Measurements from ENCODE around the gene UMODL1. TPM values are rescaled to one million over a fixed set of nuclear protein-coding genes. Genes with fewer than 3 reads are reported as not detected.

The UMODL1 gene
- total and polyA plus RNA-seq, 12 donors: 0.10 to 0.79 (median 0.17) TPM; not detected in 9

DNA sequence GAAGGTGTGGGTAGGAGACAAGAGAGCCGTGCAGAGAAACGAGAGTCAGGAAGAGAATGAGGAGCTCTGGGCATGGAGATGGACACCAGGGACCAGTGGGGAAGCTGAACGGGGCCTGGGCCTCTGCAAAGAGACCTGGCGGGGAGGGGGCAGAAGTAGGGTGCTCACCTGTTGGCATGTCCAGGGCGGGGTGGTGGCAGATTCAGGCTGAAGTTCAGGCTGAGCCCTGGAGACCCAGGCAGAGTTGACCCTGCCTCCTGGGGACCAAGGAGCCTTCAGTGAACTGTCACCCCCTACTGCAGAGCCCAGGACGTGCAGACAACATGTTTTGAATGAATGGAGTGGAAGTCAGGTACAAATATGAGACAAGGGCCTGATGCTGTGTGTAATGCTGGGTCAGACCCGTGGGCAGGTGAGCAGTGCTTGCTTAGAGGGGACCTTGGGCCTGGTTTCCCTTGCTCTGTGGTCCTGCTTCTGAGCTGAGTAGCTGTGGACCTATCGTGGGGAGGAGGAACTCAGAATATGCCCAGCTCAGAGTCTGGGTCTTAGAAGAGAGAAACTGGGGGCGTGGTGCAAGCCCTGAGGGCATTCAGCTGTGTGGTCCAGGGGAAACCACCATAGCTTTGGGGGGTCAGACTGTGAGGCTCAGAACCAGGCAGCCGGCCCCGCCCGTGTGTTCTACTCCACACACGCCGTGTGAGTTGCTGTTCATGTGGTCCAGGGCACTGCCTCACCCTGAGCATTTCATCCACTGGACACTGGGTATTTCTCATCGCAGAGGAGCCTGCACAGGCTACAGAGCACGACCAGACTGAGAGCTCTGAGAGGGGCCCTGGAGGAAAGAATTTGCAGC, 21.3 kb upstream of the UMODL1 start:
- H3K36me3 ChIP-seq (replicated peaks in 1 of 2): no peaks in the 10 kb centered on the region
- 90 to 94% (median 94%) methylated on average over 16 of the region's 16 CpGs for WGBS, 4 donors
- intact Hi-C loops (cut with DNase I): loop anchor here (10.0 kb wide), 2 partner anchors 55 to 85 kb away; no protein-coding TSS in a partner anchor
- DNase-seq: no peak
- H3K4me3 ChIP-seq: no peak overlapping the region
- H3K9me3 ChIP-seq (replicated peaks in 1 of 3): no peaks in the 10 kb centered on the region
- no peaks in the 10 kb centered on the region for H3K27me3 ChIP-seq
- TF ChIP-seq, protein P1, sequence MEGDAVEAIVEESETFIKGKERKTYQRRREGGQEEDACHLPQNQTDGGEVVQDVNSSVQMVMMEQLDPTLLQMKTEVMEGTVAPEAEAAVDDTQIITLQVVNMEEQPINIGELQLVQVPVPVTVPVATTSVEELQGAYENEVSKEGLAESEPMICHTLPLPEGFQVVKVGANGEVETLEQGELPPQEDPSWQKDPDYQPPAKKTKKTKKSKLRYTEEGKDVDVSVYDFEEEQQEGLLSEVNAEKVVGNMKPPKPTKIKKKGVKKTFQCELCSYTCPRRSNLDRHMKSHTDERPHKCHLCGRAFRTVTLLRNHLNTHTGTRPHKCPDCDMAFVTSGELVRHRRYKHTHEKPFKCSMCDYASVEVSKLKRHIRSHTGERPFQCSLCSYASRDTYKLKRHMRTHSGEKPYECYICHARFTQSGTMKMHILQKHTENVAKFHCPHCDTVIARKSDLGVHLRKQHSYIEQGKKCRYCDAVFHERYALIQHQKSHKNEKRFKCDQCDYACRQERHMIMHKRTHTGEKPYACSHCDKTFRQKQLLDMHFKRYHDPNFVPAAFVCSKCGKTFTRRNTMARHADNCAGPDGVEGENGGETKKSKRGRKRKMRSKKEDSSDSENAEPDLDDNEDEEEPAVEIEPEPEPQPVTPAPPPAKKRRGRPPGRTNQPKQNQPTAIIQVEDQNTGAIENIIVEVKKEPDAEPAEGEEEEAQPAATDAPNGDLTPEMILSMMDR (IDR thresholded peaks at IDR 0.05): no peak
- TF ChIP-seq POLR2A (IDR thresholded peaks at IDR 0.05): no peak
- peak overlapping the region in 1 of 5 donors; percentile 16 for H3K27ac ChIP-seq
- peaks cover 5 to 12% of the 10 kb centered on the region in 2 donors for H3K4me1 ChIP-seq (replicated peaks in 1 of 2)

DNA sequence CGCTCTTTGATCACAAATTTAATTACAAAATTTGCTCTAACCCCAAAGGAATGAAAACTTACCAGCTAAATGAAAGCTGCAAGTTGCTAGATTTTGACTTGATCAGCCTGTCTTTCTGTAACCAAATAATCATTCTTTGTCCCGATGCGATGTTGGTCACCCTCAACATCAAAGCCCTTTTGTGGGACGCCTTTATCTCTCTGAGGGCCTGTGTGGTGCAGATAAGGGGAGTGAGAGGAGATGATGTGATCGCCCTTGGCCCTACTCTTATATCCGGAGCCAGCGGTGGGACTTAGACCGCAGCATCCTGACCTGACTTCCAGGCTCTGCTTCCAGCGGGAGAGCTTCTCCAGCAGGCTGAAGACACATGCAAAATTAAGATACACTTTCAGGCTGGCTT, 19.3 kb upstream of the UMODL1 start:
- H3K9me3 ChIP-seq (replicated peaks in 1 of 3): no peaks in the 10 kb centered on the region
- no peak overlapping the region for H3K4me3 ChIP-seq
- DNase-seq: peak in 2 of 7 donors; percentile 52 to 53
- peak overlapping the region in 1 of 5 donors; percentile 82 for H3K27ac ChIP-seq
- 25 to 48% (median 38%) methylated on average over 9 of the region's 9 CpGs for WGBS, 4 donors
- intact Hi-C loops (cut with DNase I): loop anchor here (10.0 kb wide), 2 partner anchors 53 to 87 kb away; no protein-coding TSS in a partner anchor
- H3K27me3 ChIP-seq: no peaks in the 10 kb centered on the region
- no peak for TF ChIP-seq POLR2A (IDR thresholded peaks at IDR 0.05)
- TF ChIP-seq, protein P1 (IDR thresholded peaks at IDR 0.05): no peak
- H3K4me1 ChIP-seq (replicated peaks in 1 of 2): peaks cover 5 to 12% of the 10 kb centered on the region in 2 donors
- H3K36me3 ChIP-seq (replicated peaks in 1 of 2): no peaks in the 10 kb centered on the region

- WGBS, 4 donors: 85 to 91% (median 88%) methylated on average over 8 to 9 of the region's 9 CpGs
- Histone ChIP-seq H3K9me3 (replicated peaks in 1 of 3) (no peaks in the 10 kb centered on the region), H3K36me3 (replicated peaks in 1 of 2) (no peaks in the 10 kb centered on the region), H3K4me1 (replicated peaks in 1 of 2) (no peaks in the 10 kb centered on the region), H3K27me3 (no peaks in the 10 kb centered on the region), H3K4me3 (no peak overlapping the region), H3K27ac (no peak overlapping the region)
- TF ChIP-seq, protein P1 (IDR thresholded peaks at IDR 0.05): no peak
- TF ChIP-seq POLR2A (IDR thresholded peaks at IDR 0.05): no peak
- intact Hi-C loops (cut with DNase I): loop anchor here (10.0 kb wide), 2 partner anchors 49 to 91 kb away; no protein-coding TSS in a partner anchor
- DNase-seq: no peak
Observed at GRCh38 chr21:42055425-42055824, 15.7 kb upstream of the UMODL1 start.

- TF ChIP-seq, protein P1 (IDR thresholded peaks at IDR 0.05): no peak
- no peak for TF ChIP-seq POLR2A (IDR thresholded peaks at IDR 0.05)
- H3K27me3 ChIP-seq: no peaks in the 10 kb centered on the region
- 69 to 73% (median 71%) methylated on average over 8 to 11 of the region's 11 CpGs for WGBS, 4 donors
- H3K36me3 ChIP-seq (replicated peaks in 1 of 2): no peaks in the 10 kb centered on the region
- H3K9me3 ChIP-seq (replicated peaks in 1 of 3): no peaks in the 10 kb centered on the region
- H3K27ac ChIP-seq: no peak overlapping the region
- intact Hi-C loops (cut with DNase I): loop anchor here (10.0 kb wide), 2 partner anchors 48 to 92 kb away; no protein-coding TSS in a partner anchor
- no peak for DNase-seq
- H3K4me3 ChIP-seq: no peak overlapping the region
- H3K4me1 ChIP-seq (replicated peaks in 1 of 2): no peaks in the 10 kb centered on the region
Observed at GRCh38 chr21:42056468-42056867, 14.6 kb upstream of the UMODL1 start.

Data from adrenal gland (tissue), 12 donors.